Muscle of leg (tissue), 11 donors: ENCODE data around the gene BCL6. TPM values are rescaled to one million over a fixed set of nuclear protein-coding genes. Genes with fewer than 3 reads are reported as not detected.
A peak's percentile ranks its signal among the peaks of the same experiment; 100 is the strongest.

Experiments used
- DNase-seq: peaks from one replicate; pipeline ENCODE4 v3.0.0; 2013
- H3K27ac ChIP-seq: one replicate; pipeline ENCODE4 v1.5.1; 2013; ENCODE audit warnings: mild to moderate bottlenecking, low read length, control low read depth
- H3K27me3 ChIP-seq: one replicate; pipeline ENCODE4 v1.6.1; 2013; ENCODE audit warnings: low read length; ENCODE audit not compliant: control insufficient read depth, insufficient read depth
- H3K36me3 ChIP-seq: one replicate; pipeline ENCODE4 v1.6.1; 2013; ENCODE audit warnings: low read length; ENCODE audit not compliant: control insufficient read depth, insufficient read depth
- H3K4me1 ChIP-seq: one replicate; pipeline ENCODE4 v1.6.1; 2013; ENCODE audit warnings: low read length; ENCODE audit not compliant: control insufficient read depth, insufficient read depth
- H3K4me3 ChIP-seq: one replicate; pipeline ENCODE4 v1.5.1; 2013; ENCODE audit warnings: low read length, control low read depth
- H3K9me3 ChIP-seq: replicated peaks from 2 replicates; pipeline ENCODE4 v1.6.1; 2013; ENCODE audit warnings: low read depth, low read length; ENCODE audit not compliant: control insufficient read depth
- WGBS: methylation state at CpG from one replicate; pipeline ENCODE4 v1.1.5; 2013; ENCODE audit warnings: missing lambda C conversion rate; ENCODE audit not compliant: insufficient coverage; 5-methylcytosine and 5-hydroxymethylcytosine counted together
- polyA plus RNA-seq, 8 donors: library from polyadenylated mRNA; unstranded; fragments of 120-200 nt; gene quantifications; one replicate each; pipeline versions ENCODE4 v1.2.1 to v1.2.3, GENCODE V29; 2013; ENCODE audit warnings: inconsistent platforms in 1 of 8, low replicate concordance in 1 of 8; ENCODE audit not compliant: insufficient read length in 8 of 8, insufficient read depth in 1 of 8
- total RNA-seq: library from RNA; stranded (reverse); fragments of 120-200 nt; gene quantifications from one replicate; pipeline ENCODE4 v1.2.4, GENCODE V29; 2013

The BCL6 gene
- total and polyA plus RNA-seq, 9 donors, result 12.1 to 23.8 (median 19.0) TPM

DNA sequence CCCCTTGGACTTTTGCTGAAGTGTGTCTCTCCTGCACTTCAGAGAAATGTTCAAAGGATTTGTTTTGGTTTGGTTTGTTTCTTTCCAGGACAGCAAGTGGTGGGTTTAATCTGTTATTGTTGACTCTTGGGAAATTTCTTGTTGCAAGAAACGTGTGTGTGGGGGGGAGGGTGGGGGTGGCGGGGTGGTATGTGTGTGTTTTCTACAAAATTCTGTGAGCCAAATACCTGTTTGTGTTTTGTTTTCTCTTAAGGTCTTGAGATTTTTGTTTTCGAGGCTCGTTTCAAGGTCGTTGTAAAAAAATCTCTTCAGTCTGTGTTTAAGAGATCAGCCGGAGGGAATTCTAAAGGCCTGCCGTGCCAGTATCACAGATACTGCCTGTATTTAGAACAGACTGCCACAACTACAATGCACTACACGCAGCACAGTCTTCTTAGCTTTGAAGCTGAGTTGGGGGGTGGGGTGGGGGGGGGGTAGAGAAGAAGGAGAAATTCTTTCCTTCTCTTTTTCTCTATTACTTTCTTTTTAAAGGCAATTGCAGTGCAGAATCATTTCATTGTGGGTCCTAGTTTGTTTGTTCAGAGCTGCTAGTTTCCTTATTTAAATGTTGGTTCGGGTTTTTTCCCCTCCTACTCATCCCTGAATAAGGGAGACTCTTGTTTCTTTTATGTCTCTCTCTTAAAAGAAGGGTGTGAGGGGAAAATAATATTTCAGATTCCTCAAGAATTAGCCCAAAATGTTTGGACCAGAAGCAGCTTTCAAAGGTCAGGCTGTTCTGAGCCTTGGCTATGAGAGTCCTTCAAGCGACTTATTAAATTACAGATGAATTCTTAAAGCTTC is 1.4 kb upstream of the BCL6 start:
- Histone ChIP-seq H3K36me3 (no peaks in the 10 kb centered on the region), H3K9me3 (no peaks in the 10 kb centered on the region), H3K27ac (peak overlapping the region; percentile 97), H3K27me3 (peaks cover 6% of the 10 kb centered on the region), H3K4me1 (peaks cover 35% of the 10 kb centered on the region), H3K4me3 (peak overlapping the region; percentile 58)
- no CpG with 5 or more reads among the region's 10 CpGs for WGBS
- peak; percentile 77 for DNase-seq

DNA sequence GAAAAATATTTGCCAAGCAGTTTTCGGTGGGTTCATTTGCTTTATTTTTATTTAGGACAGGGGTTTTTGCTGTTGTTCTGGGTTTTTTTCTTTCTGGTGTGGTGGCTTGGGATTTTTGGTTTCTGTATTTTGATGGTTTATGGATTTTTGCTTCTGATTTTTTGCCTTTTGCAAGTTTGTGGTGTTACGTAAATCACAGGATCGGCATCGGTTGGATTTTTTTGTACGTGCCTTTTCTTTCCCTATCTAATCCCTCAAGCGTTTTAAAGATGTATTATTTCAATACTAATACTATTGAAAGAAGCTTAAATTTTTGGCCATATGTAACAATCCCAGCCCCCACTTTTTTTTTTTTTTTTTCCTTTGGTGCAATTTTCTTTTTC is 782 bp upstream of the BCL6 start:
- peaks cover 39% of the 10 kb centered on the region for H3K4me1 ChIP-seq
- peak overlapping the region; percentile 58 for H3K4me3 ChIP-seq
- no peaks in the 10 kb centered on the region for H3K9me3 ChIP-seq
- WGBS, result no CpG with 5 or more reads among the region's 6 CpGs
- H3K27ac ChIP-seq, result peak overlapping the region; percentile 97
- no peak for DNase-seq
- H3K36me3 ChIP-seq, result no peaks in the 10 kb centered on the region
- H3K27me3 ChIP-seq, result peaks cover 9% of the 10 kb centered on the region

DNA sequence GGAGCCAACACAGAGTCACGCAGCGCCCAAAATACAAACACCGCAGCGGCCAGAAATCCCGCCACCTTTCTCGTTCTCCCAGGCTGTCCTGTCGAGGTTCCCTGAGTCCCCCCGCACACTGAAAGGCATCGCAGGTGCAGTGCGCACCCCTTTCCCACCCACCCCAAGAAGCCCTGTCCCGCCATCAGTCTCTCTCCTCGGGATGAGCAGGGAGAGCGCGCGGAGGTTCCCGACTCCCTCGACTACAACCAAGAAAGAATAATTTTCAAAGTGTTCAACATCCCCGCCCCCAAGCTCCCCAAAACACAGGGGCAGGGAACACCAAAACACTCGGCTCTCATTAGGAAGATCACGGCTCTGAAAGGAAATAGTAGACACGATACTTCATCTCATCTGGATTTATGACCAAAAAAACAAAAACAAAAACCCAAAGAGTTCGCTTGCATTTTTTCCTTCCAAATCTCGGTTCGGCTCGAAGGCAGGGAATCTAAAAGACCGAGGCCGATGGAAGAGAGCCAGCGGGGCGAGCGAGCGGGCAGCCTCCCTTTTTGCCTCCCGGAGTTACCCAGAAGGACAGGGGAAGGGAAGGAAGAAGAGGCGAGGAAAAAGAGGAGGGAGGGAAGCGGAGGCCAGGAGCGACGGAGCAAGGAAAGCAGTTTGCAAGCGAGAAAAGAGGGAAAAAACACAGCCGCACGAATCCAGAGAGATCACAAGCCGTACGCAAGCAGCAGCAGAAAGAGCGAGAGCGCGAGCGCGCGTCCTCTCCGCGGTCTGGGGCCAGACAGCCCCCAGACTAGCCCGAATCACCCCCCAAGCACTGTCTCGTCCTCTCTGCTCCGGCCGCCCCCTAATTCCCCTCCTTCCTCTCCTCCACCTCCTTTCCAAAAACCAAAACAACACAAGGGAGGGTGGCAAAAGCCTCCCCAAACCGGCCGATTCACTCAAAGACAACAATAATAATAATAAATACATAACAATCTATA is 808 bp downstream of the BCL6 start:
- Histone ChIP-seq H3K9me3 (no peaks in the 10 kb centered on the region), H3K27ac (peak overlapping the region; percentile 97), H3K4me3 (peak overlapping the region; percentile 58), H3K4me1 (peaks cover 43% of the 10 kb centered on the region), H3K36me3 (no peaks in the 10 kb centered on the region), H3K27me3 (peaks cover 9% of the 10 kb centered on the region)
- peak; percentile 92 for DNase-seq
- under 1% methylated on average over 39 of the region's 55 CpGs for WGBS

DNA sequence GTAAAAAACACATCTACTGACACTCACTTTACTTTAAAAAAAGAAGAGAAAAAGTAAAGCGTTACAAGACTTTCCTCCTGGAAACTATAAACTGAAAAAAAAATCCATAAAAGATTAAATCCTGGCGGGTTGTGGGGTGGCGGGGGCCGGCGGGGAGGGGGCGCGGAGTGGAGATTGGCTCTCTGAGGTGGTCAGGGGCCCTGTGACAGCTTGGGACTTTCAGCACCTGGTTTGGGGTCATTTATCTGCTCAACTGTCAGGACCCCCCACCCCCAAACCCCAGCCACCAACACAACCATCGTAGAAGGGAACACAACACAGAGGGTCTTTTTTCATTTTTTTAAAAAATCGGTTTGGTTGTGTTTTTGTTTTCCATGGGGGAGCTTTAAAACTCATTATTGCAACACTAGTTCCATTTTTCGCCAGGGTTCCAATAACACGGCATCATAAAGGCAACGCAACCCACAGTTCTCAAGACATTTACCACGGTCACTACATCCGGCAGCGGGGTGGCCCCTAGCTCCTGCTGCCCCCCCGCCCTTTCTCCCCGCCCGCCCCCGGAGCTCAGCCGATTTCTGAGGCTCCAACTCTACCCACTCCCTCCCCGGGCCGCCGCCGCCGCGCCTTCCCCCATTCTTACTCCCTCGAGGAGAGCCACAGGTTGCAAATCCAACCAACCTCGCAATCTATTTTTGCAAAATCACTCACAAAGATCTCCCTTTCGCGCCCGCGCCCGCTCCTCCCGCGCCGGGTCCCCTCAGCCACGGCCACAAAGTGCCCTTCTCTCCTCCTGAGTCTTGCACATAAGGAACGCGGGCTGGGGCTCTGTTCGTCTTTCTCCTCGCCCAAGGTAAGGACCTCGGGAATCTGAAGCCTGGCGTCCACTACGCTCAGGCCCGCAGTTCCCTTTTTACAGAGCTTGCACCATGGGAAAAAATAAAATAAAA is 1.8 kb downstream of the BCL6 start:
- Histone ChIP-seq H3K4me3 (peak overlapping the region; percentile 58), H3K9me3 (no peaks in the 10 kb centered on the region), H3K4me1 (peaks cover 43% of the 10 kb centered on the region), H3K27me3 (peaks cover 9% of the 10 kb centered on the region), H3K27ac (peak overlapping the region; percentile 97), H3K36me3 (no peaks in the 10 kb centered on the region)
- DNase-seq, result peak; percentile 84
- 0% methylated on average over 29 of the region's 45 CpGs for WGBS

DNA sequence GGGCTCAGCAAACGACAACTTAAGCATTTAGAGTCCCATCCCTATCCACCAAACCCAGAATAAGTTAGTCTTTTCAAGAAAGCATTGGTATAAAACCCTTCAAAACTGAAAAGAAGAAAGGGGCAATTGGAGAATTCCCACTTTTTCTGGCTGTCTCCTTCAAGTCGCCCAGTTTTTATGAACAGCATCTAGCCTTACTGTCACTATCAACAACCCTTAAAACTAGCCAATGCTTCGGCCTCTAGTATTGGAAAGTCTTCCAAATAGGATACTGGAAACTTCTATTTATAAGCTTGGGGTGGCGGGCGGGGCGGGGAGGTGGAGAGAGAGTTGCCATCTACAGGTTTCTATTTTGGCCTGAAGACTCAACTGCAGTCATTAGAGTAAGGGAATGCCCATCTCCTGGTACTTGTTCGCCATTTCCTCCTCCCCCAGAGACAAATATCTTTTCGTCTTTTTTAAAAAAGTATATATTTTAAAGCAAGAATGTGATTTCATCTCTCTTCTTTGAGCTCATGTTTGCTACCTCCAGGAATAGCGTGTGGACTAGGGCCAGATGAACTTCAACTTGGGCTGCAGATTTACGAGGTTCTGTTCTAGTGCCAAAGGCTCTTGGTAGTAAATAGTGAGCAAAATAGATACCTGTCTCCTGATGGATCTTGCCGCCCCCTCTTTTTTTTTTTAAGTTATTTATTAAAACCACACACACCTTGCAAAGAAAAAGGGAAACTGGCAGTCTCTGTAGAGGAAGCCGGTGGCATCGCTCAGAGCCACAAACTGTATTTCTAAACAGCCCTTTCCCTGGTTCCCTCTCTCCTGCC is 2.7 kb downstream of the BCL6 start:
- peak overlapping the region; percentile 58 for H3K4me3 ChIP-seq
- H3K27ac ChIP-seq, result peak overlapping the region; percentile 97
- H3K4me1 ChIP-seq, result peaks cover 42% of the 10 kb centered on the region
- peak; percentile 66 for DNase-seq
- H3K36me3 ChIP-seq, result no peaks in the 10 kb centered on the region
- peaks cover 9% of the 10 kb centered on the region for H3K27me3 ChIP-seq
- WGBS, result 20% methylated on average over 1 of the region's 13 CpGs
- H3K9me3 ChIP-seq, result no peaks in the 10 kb centered on the region

DNA sequence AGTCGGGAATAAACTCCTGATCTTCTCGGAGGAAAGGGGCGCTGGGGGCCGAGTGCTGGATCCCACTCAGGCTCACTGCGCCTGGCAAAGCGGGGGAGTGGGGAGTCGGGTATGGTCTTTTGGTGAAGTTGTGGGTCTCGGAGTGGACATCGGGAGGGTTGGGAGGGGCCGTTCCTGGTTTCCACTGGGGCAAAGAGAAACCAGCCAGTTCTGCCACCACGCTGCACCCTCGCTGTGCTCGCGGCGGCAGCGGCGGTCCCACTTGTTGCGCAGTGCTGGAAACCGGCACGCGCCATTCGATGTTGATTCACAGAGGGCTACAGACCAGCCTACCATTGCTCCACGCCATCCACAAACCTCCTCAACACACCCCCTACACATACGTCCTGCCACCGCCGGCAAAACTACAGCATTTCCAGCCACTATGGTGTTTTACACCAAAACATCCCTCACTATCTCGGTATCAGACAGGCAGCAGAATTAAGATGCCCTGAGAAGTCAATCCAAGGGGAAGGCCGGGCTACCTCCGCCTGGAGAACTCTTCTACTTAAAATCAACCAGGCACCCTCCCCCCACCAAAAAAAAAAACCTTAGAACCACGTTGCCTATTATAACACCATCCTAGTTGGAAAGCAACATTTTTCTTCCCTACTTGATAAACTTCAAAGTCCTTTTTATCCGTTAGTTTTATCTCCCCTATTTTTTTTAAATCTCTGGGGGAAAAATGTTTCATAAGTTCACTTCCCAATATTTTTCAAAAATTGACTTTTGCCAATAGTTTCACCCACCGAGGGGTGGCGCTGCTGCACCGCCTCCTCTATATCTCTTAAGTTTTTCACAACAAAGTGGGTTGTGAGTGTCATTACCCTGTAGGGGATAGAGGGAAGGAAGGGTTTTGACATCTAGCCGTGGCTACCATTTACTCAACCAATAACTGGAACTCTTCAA is 3.6 kb downstream of the BCL6 start:
- peak; percentile 84 for DNase-seq
- WGBS, result under 1% methylated on average over 26 of the region's 35 CpGs
- Histone ChIP-seq H3K27me3 (peaks cover 14% of the 10 kb centered on the region), H3K27ac (peak overlapping the region; percentile 97), H3K4me3 (peak overlapping the region; percentile 66), H3K4me1 (peaks cover 45% of the 10 kb centered on the region), H3K36me3 (no peaks in the 10 kb centered on the region), H3K9me3 (no peaks in the 10 kb centered on the region)

DNA sequence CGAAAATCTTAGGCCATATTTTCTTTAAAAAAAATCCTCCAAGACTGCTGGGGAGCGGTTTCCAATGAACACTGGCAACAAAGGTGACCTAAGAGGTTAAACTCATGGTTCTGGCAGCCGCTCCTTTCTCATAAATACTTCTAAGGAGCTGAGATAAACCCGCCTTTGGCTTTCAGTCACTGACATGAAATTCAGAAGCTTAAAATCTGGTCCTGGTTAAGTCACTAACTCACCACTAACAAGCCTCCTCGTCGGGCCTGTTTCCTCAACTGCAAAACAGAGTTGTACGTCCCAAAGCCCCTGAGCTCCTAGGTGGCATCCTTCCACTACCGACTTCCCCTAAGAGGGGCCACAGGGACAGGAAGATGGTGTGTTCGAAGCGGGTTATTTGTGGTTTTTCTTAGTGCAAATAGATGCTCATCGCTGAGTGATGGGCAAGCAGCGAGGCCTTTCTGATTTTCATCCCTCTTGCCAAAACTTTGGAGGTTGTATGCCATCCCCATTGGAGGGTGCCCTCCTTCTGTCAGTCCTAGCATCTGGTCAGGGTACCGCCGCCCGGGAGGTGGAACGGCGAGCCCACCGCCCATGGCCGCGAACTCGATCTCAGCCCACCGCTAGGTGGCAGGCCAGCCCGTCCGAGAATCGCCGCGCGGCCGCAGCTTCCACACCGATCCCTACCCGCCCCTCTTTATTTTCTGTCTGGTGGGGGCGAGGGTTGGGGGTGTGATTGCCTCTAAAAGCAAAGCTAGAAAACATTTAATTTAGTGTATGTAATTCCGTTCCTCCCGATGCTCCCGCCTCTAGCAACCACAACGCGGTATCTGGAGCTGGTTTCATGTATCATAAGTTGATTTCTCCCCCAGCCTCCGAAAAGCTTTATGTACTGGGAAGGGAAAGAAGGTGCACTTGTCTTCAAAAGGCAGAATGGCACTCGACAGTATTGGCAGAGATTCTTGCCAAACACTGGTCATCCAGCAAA is 4.6 kb downstream of the BCL6 start:
- Histone ChIP-seq H3K9me3 (no peaks in the 10 kb centered on the region), H3K27ac (peak overlapping the region; percentile 97), H3K36me3 (no peaks in the 10 kb centered on the region), H3K4me3 (peak overlapping the region; percentile 66), H3K4me1 (peaks cover 54% of the 10 kb centered on the region), H3K27me3 (peaks cover 16% of the 10 kb centered on the region)
- WGBS, result 3% methylated on average over 14 of the region's 39 CpGs
- DNase-seq, result peak; percentile 83
